NCI-H774 (cell line): Measurements from ENCODE around the gene RRBP1.

Experiments
- DNase-seq: peaks from one replicate; lab custom pipeline; 2025; lab: John Stamatoyannopoulos, UW

Gene RRBP1

GRCh38 chr20:17611540-17612286 lies 70.3 kb downstream of the RRBP1 start:
- no peak for DNase-seq

GRCh38 chr20:17611290-17611539 lies 70.8 kb downstream of the RRBP1 start:
- no peak for DNase-seq

GRCh38 chr20:17610566-17611289 lies 71.3 kb downstream of the RRBP1 start:
- DNase-seq = no peak

GRCh38 chr20:17609811-17610377 lies 72.1 kb downstream of the RRBP1 start:
- DNase-seq = no peak

GRCh38 chr20:17608701-17609497 lies 73.1 kb downstream of the RRBP1 start:
- no peak for DNase-seq

GRCh38 chr20:17606001-17606400 lies 76.0 kb downstream of the RRBP1 start:
- DNase-seq = no peak

GRCh38 chr20:17605131-17605660 lies 76.8 kb downstream of the RRBP1 start:
- DNase-seq = no peak

- no peak for DNase-seq
Observed at GRCh38 chr20:17602493-17602892, 79.5 kb downstream of the RRBP1 start.

GRCh38 chr20:17601957-17602356 lies 80.1 kb downstream of the RRBP1 start:
- no peak for DNase-seq

GRCh38 chr20:17598013-17598550 lies 84.0 kb downstream of the RRBP1 start:
- no peak for DNase-seq

GRCh38 chr20:17595856-17596255 lies 86.2 kb downstream of the RRBP1 start:
- no peak for DNase-seq

- no peak for DNase-seq
Observed at GRCh38 chr20:17594443-17594842, 87.6 kb downstream of the RRBP1 start.

- DNase-seq = no peak
Observed at GRCh38 chr20:17593902-17594301, 88.1 kb downstream of the RRBP1 start.

GRCh38 chr20:17590245-17590644 lies 91.8 kb downstream of the RRBP1 start:
- DNase-seq = no peak

GRCh38 chr20:17589161-17589834 lies 92.7 kb downstream of the RRBP1 start:
- DNase-seq = no peak

GRCh38 chr20:17587824-17588223 lies 94.2 kb downstream of the RRBP1 start:
- DNase-seq = no peak

- DNase-seq = no peak
Observed at GRCh38 chr20:17587148-17587547, 94.9 kb downstream of the RRBP1 start.

GRCh38 chr20:17586250-17586649 lies 95.8 kb downstream of the RRBP1 start:
- DNase-seq = no peak

- DNase-seq = no peak
Observed at GRCh38 chr20:17584689-17585088, 97.4 kb downstream of the RRBP1 start.

GRCh38 chr20:17583126-17583525 lies 98.9 kb downstream of the RRBP1 start:
- DNase-seq = no peak

- no peak for DNase-seq
Observed at GRCh38 chr20:17580895-17581294, 101.1 kb downstream of the RRBP1 start.
